Testis (tissue), 3 donors: ENCODE measurements around the gene GNL1. TPM values are rescaled to one million over a fixed set of nuclear protein-coding genes. Genes with fewer than 3 reads are reported as not detected.
"Not testable (repeated sequence)": the region's sequence is repeated elsewhere in the genome, so short reads cannot be mapped to it uniquely, and the experiment has no call there.

Experiments
- DNase-seq: peaks from one replicate; pipeline ENCODE4 v3.0.0-alpha.2; 2019
- H3K27ac ChIP-seq, 2 donors: fragments of 200-600 bp; sonication (generic); one replicate each; pipeline ENCODE4 v1.5.1; 2019
- H3K27me3 ChIP-seq: fragments of 200-600 bp; sonication (generic); one replicate; pipeline ENCODE4 v1.5.1; 2019
- H3K36me3 ChIP-seq: fragments of 200-600 bp; sonication (generic); one replicate; pipeline ENCODE4 v1.5.1; 2017; ENCODE audit warnings: low read depth; ENCODE audit errors: missing control alignments
- H3K4me1 ChIP-seq: fragments of 200-600 bp; sonication (generic); one replicate; pipeline ENCODE4 v1.5.1; 2019
- H3K4me3 ChIP-seq, 2 donors: fragments of 200-600 bp; sonication (generic); one replicate each; pipeline ENCODE4 v1.5.1; 2017 to 2019
- H3K9me3 ChIP-seq: fragments of 200-600 bp; sonication (generic); one replicate; pipeline ENCODE4 v1.5.1; 2017
- POLR2A ChIP-seq: fragments of 450-650 bp; IDR thresholded peaks from one replicate; pipeline ENCODE4 v1.6.1; 2017; ENCODE audit warnings: antibody characterized with exemption, mild to moderate bottlenecking, moderate library complexity
- WGBS, 2 donors: methylation state at CpG; one replicate each; pipeline ENCODE4 v1.1.5; 2018; 5-methylcytosine and 5-hydroxymethylcytosine counted together
- intact Hi-C: fragments of 100-400 bp; cut with DNase I; formaldehyde crosslinking; loops from one replicate; pipeline ENCODE4 v1.15.1; 2023; ENCODE audit warnings: low total_unique reads
- polyA plus RNA-seq: library from polyadenylated mRNA; stranded (reverse); fragments of 350-450 nt; fragmentation: Illumina TruSeq; extraction: RNeasy Lipid Tissue Mini Kit (QIAGEN cat#74804); gene quantifications from one replicate; pipeline ENCODE4 v1.2.3, GENCODE V29; 2014; ENCODE audit warnings: low read depth, low replicate concordance; ENCODE audit not compliant: insufficient read depth
- total RNA-seq, 2 donors: library from RNA; depleted of rRNA; stranded (reverse); fragments of >200 nt; gene quantifications; one replicate each; pipeline ENCODE4 v1.2.3, GENCODE V29; 2016
- TF ChIP-seq, protein P1 (sequence below), 3 experiments: fragments of 450-650 bp in 2 of 3; fragments of 200-600 bp in 1 of 3; sonication (generic) in 1 of 3; IDR thresholded peaks; one replicate each; pipeline ENCODE4 v1.5.1; 2016 to 2019; ENCODE audit warnings: antibody characterized with exemption in 3 of 3, mild to moderate bottlenecking in 2 of 3, moderate library complexity in 1 of 3

The GNL1 gene
- total and polyA plus RNA-seq, 3 donors from 2014 or later: 68.7 to 205 (median 72.8) TPM

DNA sequence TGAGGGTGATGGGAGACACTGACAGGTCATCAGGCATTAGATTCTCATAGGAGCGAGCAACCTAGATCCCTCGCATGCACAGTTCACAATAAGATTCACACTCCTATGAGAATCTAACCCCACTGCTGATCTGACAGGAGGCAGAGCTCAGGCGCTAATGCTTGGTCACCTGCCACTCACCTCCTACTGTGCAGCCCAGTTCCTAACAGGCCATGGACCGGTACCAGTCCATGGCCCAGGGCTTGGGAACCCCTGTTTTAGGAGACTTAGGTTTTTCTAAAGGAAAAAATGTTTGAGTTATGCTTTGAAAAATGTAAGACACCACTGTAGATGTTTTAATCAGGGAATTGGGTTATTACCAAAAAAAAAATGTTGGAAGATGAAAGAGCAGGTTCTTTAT lies 60.3 kb downstream of the GNL1 start:
- no peak for DNase-seq
- Histone ChIP-seq H3K36me3 (no peaks in the 10 kb centered on the region), H3K27me3 (no peaks in the 10 kb centered on the region), H3K27ac (no peak overlapping the region), H3K9me3 (no peaks in the 10 kb centered on the region), H3K4me3 (no peak overlapping the region), H3K4me1 (peaks cover under 1% of the 10 kb centered on the region)
- TF ChIP-seq, protein P1, sequence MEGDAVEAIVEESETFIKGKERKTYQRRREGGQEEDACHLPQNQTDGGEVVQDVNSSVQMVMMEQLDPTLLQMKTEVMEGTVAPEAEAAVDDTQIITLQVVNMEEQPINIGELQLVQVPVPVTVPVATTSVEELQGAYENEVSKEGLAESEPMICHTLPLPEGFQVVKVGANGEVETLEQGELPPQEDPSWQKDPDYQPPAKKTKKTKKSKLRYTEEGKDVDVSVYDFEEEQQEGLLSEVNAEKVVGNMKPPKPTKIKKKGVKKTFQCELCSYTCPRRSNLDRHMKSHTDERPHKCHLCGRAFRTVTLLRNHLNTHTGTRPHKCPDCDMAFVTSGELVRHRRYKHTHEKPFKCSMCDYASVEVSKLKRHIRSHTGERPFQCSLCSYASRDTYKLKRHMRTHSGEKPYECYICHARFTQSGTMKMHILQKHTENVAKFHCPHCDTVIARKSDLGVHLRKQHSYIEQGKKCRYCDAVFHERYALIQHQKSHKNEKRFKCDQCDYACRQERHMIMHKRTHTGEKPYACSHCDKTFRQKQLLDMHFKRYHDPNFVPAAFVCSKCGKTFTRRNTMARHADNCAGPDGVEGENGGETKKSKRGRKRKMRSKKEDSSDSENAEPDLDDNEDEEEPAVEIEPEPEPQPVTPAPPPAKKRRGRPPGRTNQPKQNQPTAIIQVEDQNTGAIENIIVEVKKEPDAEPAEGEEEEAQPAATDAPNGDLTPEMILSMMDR (IDR thresholded peaks at IDR 0.05): no peak
- no peak for TF ChIP-seq POLR2A
- intact Hi-C loops: no loop called here
- WGBS, 2 donors: 86 to 90% methylated on average over 4 of the region's 4 CpGs

GRCh38 chr6:30495060-30495459 lies 61.2 kb downstream of the GNL1 start:
- intact Hi-C loops, DNase-seq, H3K4me3 ChIP-seq, H3K27ac ChIP-seq, H3K27me3 ChIP-seq, H3K36me3 ChIP-seq, H3K9me3 ChIP-seq: not testable (repeated sequence)
- 88 to 91% methylated on average over 4 of the region's 4 CpGs for WGBS, 2 donors
- H3K4me1 ChIP-seq: peaks cover 10% of the 10 kb centered on the region

- intact Hi-C loops: no loop called here
- no peaks in the 10 kb centered on the region for H3K36me3 ChIP-seq
- peaks cover 10% of the 10 kb centered on the region for H3K4me1 ChIP-seq
- 86 to 91% methylated on average over 8 of the region's 8 CpGs for WGBS, 2 donors
- H3K4me3 ChIP-seq: no peak overlapping the region
- no peak for DNase-seq
- TF ChIP-seq, protein P1 (IDR thresholded peaks at IDR 0.05): no peak
- no peak for TF ChIP-seq POLR2A
- no peaks in the 10 kb centered on the region for H3K9me3 ChIP-seq
- no peaks in the 10 kb centered on the region for H3K27me3 ChIP-seq
- H3K27ac ChIP-seq: no peak overlapping the region
Measured at GRCh38 chr6:30494291-30494861, 61.9 kb downstream of the GNL1 start.

- Histone ChIP-seq H3K4me1 (peaks cover 10% of the 10 kb centered on the region), H3K27me3 (no peaks in the 10 kb centered on the region), H3K9me3 (no peaks in the 10 kb centered on the region), H3K4me3 (no peak overlapping the region), H3K27ac (no peak overlapping the region), H3K36me3 (no peaks in the 10 kb centered on the region)
- WGBS, 2 donors: 68 to 72% methylated on average over 8 of the region's 8 CpGs
- no peak for DNase-seq
- intact Hi-C loops: no loop called here
- TF ChIP-seq POLR2A: no peak
- TF ChIP-seq, protein P1 (IDR thresholded peaks at IDR 0.05): no peak
Measured at GRCh38 chr6:30493643-30494250, 62.5 kb downstream of the GNL1 start.

DNA sequence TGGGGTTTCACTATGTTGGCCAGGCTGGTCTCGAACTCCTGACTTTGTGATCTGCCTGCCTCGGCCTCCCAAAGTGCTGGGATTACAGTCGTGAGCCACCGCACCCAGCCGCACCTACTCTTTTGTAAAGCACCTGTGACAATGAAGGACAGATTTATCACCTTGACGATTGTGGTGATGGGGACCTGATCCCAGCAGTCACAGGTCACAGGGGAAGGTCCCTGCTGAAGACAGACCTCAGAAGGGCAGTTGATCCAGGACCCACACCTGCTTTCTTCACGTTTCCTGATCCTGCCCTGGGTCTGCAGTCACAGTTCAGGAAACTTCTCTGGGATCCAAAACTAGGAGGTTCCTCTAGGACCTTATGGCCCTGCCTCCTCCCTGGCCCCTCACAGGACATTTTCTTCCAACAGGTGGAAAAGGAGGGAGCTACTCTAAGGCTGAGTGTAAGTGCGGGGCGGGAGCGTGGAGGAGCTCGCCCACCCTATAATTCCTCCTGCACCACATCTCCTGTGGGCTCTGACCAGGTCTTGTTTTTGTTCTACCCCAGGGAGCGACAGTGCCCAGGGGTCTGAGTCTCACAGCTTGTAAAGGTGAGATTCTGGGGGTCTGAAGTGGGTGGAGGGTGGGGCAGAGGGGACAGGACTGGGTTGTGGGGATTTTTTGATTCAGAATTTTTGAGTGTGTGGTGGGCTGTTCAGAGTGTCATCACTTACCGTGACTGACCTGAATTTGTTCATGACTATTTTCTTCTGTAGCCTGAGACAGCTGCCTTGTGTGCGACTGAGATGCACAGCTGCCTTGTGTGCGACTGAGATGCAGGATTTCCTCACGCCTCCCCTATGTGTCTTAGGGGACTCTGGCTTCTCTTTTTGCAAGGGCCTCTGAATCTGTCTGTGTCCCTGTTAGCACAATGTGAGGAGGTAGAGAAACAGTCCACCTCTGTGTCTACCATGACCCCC lies 64.0 kb downstream of the GNL1 start:
- 88 to 91% methylated on average over 16 of the region's 16 CpGs for WGBS, 2 donors

More for the DNA sequence above, 64.0 kb downstream of the GNL1 start:
- H3K27ac ChIP-seq: no peak overlapping the region
- no peak for DNase-seq
- no peaks in the 10 kb centered on the region for H3K9me3 ChIP-seq
- H3K4me3 ChIP-seq: no peak overlapping the region
- H3K4me1 ChIP-seq: peaks cover 10% of the 10 kb centered on the region
- no peaks in the 10 kb centered on the region for H3K36me3 ChIP-seq
- H3K27me3 ChIP-seq: no peaks in the 10 kb centered on the region
- TF ChIP-seq, protein P1 (IDR thresholded peaks at IDR 0.05): no peak
- TF ChIP-seq POLR2A: no peak
- intact Hi-C loops: no loop called here
